DND-41 (cell line): Measurements from ENCODE around the gene ENTR1.
A peak's percentile ranks its signal among the peaks of the same experiment; 100 is the strongest.
"Not testable (repeated sequence)": the region's sequence is repeated elsewhere in the genome, so short reads cannot be mapped to it uniquely, and the experiment has no call there.

Source experiments
- ATAC-seq: fragments of 200-7000 bp; cut with Tn5 transposase; 3 replicates; pipeline ENCODE4 v1.9.1; 2021; ENCODE audit warnings: low read depth; ENCODE audit not compliant: insufficient read depth
- DNase-seq: peaks from one replicate; pipeline ENCODE4 v3.0.0-alpha.2; 2020
- H2AFZ ChIP-seq: 2 replicates; pipeline ENCODE4 v1.6.0; 2012; ENCODE audit warnings: low read depth, low read length
- H3K27ac ChIP-seq: 2 replicates; pipeline ENCODE4 v1.5.1; 2012; ENCODE audit warnings: low read length, inconsistent platforms
- H3K27me3 ChIP-seq: fragments of 200-600 bp; sonication (generic); 2 replicates; pipeline ENCODE4 v1.6.0; 2012; ENCODE audit warnings: low read length, mild to moderate bottlenecking, inconsistent platforms; ENCODE audit not compliant: insufficient read depth, poor library complexity
- H3K36me3 ChIP-seq: 2 replicates; pipeline ENCODE4 v1.5.1; 2012; ENCODE audit warnings: low read length, inconsistent platforms; ENCODE audit not compliant: insufficient read depth
- H3K4me1 ChIP-seq: 2 replicates; pipeline ENCODE4 v1.5.1; 2012; ENCODE audit warnings: mild to moderate bottlenecking, low read length; ENCODE audit not compliant: insufficient read depth
- H3K4me2 ChIP-seq: 2 replicates; pipeline ENCODE4 v1.6.0; 2012; ENCODE audit warnings: mild to moderate bottlenecking, moderate library complexity, low read length, inconsistent platforms; ENCODE audit not compliant: insufficient read depth
- H3K4me3 ChIP-seq, 2 experiments: fragments of 200-600 bp in 1 of 2; shearing (Covaris generic) in 1 of 2; 2 replicates each; pipeline ENCODE4 v1.5.1; 2012 to 2016; ENCODE audit warnings: inconsistent platforms in 2 of 2, low read length in 2 of 2, mild to moderate bottlenecking in 2 of 2, low read depth in 1 of 2, moderate library complexity in 1 of 2
- H3K79me2 ChIP-seq: 2 replicates; pipeline ENCODE4 v1.6.0; 2012; ENCODE audit warnings: low read length, inconsistent platforms; ENCODE audit not compliant: insufficient read depth
- H3K9ac ChIP-seq: 2 replicates; pipeline ENCODE4 v1.6.0; 2012; ENCODE audit warnings: low read depth, mild to moderate bottlenecking, inconsistent platforms, low read length, moderate library complexity
- H3K9me3 ChIP-seq: 2 replicates; pipeline ENCODE4 v1.5.1; 2012; ENCODE audit warnings: low read length, moderate library complexity, mild to moderate bottlenecking, inconsistent platforms; ENCODE audit not compliant: insufficient read depth, severe bottlenecking
- H4K20me1 ChIP-seq: 2 replicates; pipeline ENCODE4 v1.6.0; 2012; ENCODE audit warnings: low read length; ENCODE audit not compliant: insufficient read depth
- CTCF ChIP-seq: IDR thresholded peaks from 2 replicates; pipeline ENCODE4 v1.5.1; 2012; ENCODE audit warnings: borderline replicate concordance, low read length, moderate library complexity, mild to moderate bottlenecking; ENCODE audit not compliant: poor library complexity, severe bottlenecking; ENCODE audit errors: extremely low read depth
- EZH2 ChIP-seq: IDR thresholded peaks from 3 replicates; pipeline ENCODE4 v1.6.1; 2012; ENCODE audit warnings: borderline replicate concordance, low read depth, mild to moderate bottlenecking, moderate library complexity, low read length, inconsistent platforms; ENCODE audit not compliant: severe bottlenecking

ENTR1 gene

GRCh38 chr9:136429075-136429628, 18.7 kb upstream of the ENTR1 start:
- H4K20me1 ChIP-seq, result peaks cover 5% of the 10 kb centered on the region; the same call in 1 of the 2 replicates
- H3K79me2 ChIP-seq, result 0 out of 2 replicates have a peak, but pooled peaks cover 5% of the 10 kb centered on the region
- no peak overlapping the region for H3K4me3 ChIP-seq
- peaks cover 54% of the 10 kb centered on the region for H3K36me3 ChIP-seq
- no peak overlapping the region for H3K9ac ChIP-seq
- no peaks in the 10 kb centered on the region for H3K4me1 ChIP-seq
- peak; percentile 14; the same call in 1 of the 3 replicates for ATAC-seq
- no peak for DNase-seq
- no peak for TF ChIP-seq EZH2
- no peak for TF ChIP-seq CTCF
- H2AFZ ChIP-seq, result no peak overlapping the region
- no peaks in the 10 kb centered on the region for H3K9me3 ChIP-seq
- H3K27me3 ChIP-seq, result no peaks in the 10 kb centered on the region
- no peak overlapping the region for H3K27ac ChIP-seq
- no peak overlapping the region for H3K4me2 ChIP-seq

DNA sequence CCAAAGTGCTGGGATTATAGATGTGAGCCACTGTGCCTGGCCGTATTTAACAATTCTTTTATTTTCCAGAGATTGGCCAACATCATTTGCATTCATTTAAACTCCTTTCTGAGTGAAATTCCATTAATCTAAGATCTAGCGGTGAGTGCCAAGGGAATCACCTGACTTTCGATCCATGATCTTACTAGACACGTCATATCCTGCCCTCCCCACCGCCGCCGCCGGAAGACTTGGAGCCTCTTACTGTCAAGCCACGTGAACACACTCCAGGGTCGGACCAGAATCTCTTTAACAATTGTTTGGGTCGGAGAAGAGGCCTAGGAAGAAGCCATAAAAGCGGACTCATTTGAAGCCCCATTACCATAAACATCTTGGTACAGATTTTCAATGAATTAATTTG, 16.4 kb upstream of the ENTR1 start:
- DNase-seq (no peak), ATAC-seq (no peak)
- Histone ChIP-seq H3K4me1 (no peaks in the 10 kb centered on the region), H3K9me3 (no peaks in the 10 kb centered on the region), H3K27me3 (no peaks in the 10 kb centered on the region), H3K27ac (no peak overlapping the region), H2AFZ (no peak overlapping the region), H3K9ac (no peak overlapping the region), H4K20me1 (peaks cover 3% of the 10 kb centered on the region; the same call in 1 of the 2 replicates), H3K4me3 (no peak overlapping the region), H3K36me3 (peaks cover 52% of the 10 kb centered on the region), H3K79me2 (no peaks in the 10 kb centered on the region), H3K4me2 (no peak overlapping the region)
- TF ChIP-seq EZH2, result no peak
- no peak for TF ChIP-seq CTCF

GRCh38 chr9:136425367-136425766, 15.0 kb upstream of the ENTR1 start:
- not testable (repeated sequence) for H3K9ac ChIP-seq, DNase-seq, H3K4me2 ChIP-seq, H3K27me3 ChIP-seq, H2AFZ ChIP-seq, H3K4me3 ChIP-seq, ATAC-seq, H3K9me3 ChIP-seq, H3K4me1 ChIP-seq, H4K20me1 ChIP-seq, H3K27ac ChIP-seq, H3K79me2 ChIP-seq
- peaks cover 55% of the 10 kb centered on the region for H3K36me3 ChIP-seq

DNA sequence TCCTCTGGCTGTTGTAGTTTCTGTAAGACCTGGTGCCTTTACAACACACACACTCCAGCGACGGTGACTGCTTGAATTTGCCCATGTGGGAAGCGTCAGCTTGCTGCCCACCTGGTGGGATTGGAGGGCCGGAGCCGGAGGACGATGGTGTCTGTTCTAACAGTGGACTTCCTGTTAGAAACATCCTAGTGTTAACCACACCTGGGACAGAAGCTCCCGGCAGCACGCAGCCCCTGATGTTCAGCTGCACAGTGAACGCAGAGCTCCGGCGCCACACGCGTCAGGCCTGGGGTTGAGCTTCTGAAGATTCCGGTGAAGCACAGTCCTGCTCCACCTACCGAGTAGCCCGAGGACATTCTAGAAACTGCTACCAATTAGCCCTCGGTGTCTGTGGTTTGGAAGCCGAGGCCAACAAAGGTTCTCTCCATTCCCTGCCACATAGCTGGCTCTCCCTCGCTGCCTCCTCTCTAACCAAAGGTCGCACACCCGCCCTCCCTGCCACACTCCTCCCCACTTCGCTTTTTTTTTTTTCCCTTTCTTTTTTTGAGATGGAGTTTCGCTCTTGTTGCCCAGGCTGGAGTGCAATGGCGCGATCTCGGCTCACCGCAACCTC, 14.4 kb upstream of the ENTR1 start:
- H3K9ac ChIP-seq, result no peak overlapping the region
- no peaks in the 10 kb centered on the region for H3K4me1 ChIP-seq
- H3K27ac ChIP-seq, result no peak overlapping the region
- H4K20me1 ChIP-seq, result peaks cover 3% of the 10 kb centered on the region; the same call in 1 of the 2 replicates
- H2AFZ ChIP-seq, result no peak overlapping the region
- DNase-seq, result no peak
- no peaks in the 10 kb centered on the region for H3K9me3 ChIP-seq
- H3K4me3 ChIP-seq, result no peak overlapping the region
- H3K27me3 ChIP-seq, result no peaks in the 10 kb centered on the region
- no peak overlapping the region for H3K4me2 ChIP-seq
- no peaks in the 10 kb centered on the region for H3K79me2 ChIP-seq
- no peak for ATAC-seq
- H3K36me3 ChIP-seq, result peaks cover 55% of the 10 kb centered on the region
- no peak for TF ChIP-seq EZH2
- no peak for TF ChIP-seq CTCF
